Activated T-cell treated with anti-CD3 and anti-CD28 coated beads, Interleukin-2, amount 50 U/mL, for 72 hours (primary cell): ENCODE results near the gene FFAR3. TPM values are rescaled to one million over a fixed set of nuclear protein-coding genes. Genes with fewer than 3 reads are reported as not detected.
"Not testable (repeated sequence)": the region's sequence is repeated elsewhere in the genome, so short reads cannot be mapped to it uniquely, and the experiment has no call there.

Experiments
- ATAC-seq, 2 donors: fragments of 150-1000 bp; cut with Tn5 transposase; replicated peaks in 1 of 2; 2 replicates each; pipeline ENCODE4 v1.10.0; 2021; ENCODE audit warnings: moderate library complexity in 2 of 2, mild to moderate bottlenecking in 1 of 2
- DNase-seq, 2 donors: peaks; one replicate each; pipeline ENCODE4 v3.0.0; 2021 to 2022; ENCODE audit warnings: mixed read lengths in 1 of 2
- H3K27ac Mint-ChIP-seq: one replicate; pipeline ENCODE4 v1.8.0; 2022; ENCODE audit warnings: mild to moderate bottlenecking, moderate library complexity, mixed read lengths
- H3K27me3 Mint-ChIP-seq: one replicate; pipeline ENCODE4 v1.8.0; 2022; ENCODE audit warnings: low read depth, mixed read lengths
- H3K36me3 Mint-ChIP-seq, 2 donors: one replicate each; pipeline ENCODE4 v1.8.0; 2022; ENCODE audit warnings: mixed read lengths in 2 of 2, mild to moderate bottlenecking in 1 of 2; ENCODE audit not compliant: insufficient read depth in 2 of 2
- H3K4me1 Mint-ChIP-seq: one replicate; pipeline ENCODE4 v1.8.0; 2022; ENCODE audit warnings: low read depth, mixed read lengths
- H3K4me3 Mint-ChIP-seq, 2 donors: one replicate each; pipeline ENCODE4 v1.8.0; 2022; ENCODE audit warnings: mild to moderate bottlenecking in 2 of 2, mixed read lengths in 2 of 2, moderate library complexity in 2 of 2
- H3K9me3 Mint-ChIP-seq, 2 donors: one replicate each; pipeline ENCODE4 v1.8.0; 2022; ENCODE audit warnings: mixed read lengths in 2 of 2
- total RNA-seq, 2 donors: library from RNA; stranded (reverse); gene quantifications; one replicate each; pipeline ENCODE4 v1.2.3, GENCODE V29; 2022

The FFAR3 gene
- total RNA-seq, 2 donors from 2014 or later = 6.6 to 8.8 TPM

DNA sequence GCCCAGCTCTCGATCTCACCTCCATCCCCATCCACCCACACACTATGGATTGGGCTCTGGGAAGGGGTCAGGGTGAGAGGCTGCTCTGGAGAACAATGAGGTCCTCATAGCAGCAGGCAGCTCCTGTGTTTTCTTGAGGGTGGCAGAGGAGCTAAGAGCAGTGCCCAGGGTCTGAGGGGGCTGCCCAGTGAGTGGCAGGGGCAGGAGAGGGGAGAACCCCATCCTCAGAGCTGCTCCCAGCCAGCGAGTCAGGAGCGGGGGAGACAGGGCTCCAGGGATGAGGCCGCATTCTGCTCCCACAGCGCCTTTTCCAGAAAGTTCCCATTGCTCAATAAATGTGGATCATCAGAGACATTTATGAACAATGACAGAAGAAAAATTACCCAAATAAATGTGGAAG is 1.8 kb downstream of the FFAR3 start:
- not testable (repeated sequence) for ATAC-seq, H3K4me3 Mint-ChIP-seq, H3K27ac Mint-ChIP-seq, H3K9me3 Mint-ChIP-seq, DNase-seq, H3K36me3 Mint-ChIP-seq
- Mint-ChIP-seq H3K4me1 (peaks cover 16% of the 10 kb centered on the region), H3K27me3 (peaks cover 18% of the 10 kb centered on the region)

DNA sequence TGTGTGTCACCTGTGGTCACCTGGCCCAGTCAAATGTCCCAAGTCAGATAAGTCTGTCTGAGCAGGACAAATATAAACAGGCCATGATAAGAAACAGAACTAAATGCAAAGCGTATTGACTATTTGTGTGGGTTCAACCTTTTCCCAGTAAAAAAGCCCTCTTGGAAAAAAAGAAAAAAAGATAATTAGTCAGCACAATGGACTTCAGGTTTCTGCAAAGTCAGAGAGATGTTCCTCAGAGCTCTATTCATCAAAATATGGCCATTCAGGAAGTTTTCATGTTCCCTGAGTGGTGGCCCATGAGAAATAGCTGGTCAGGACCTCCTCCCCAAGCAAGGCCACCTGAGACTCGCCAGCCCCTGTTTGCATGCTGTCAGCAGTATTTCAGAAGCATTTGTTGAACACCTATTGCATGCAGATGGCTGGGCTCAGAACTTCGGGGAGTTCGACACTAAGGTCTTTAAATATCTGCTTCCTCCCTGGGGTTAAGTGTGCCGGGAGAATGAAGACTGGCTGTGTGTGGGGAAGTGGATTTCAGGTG is 2.7 kb downstream of the FFAR3 start:
- Mint-ChIP-seq H3K4me3 (no peak overlapping the region), H3K9me3 (no peaks in the 10 kb centered on the region), H3K36me3 (peaks cover 0 to 3% of the 10 kb centered on the region in 2 donors), H3K27me3 (peaks cover 21% of the 10 kb centered on the region), H3K27ac (no peak overlapping the region), H3K4me1 (peaks cover 13% of the 10 kb centered on the region)
- DNase-seq = no peak
- ATAC-seq = no peak

DNA sequence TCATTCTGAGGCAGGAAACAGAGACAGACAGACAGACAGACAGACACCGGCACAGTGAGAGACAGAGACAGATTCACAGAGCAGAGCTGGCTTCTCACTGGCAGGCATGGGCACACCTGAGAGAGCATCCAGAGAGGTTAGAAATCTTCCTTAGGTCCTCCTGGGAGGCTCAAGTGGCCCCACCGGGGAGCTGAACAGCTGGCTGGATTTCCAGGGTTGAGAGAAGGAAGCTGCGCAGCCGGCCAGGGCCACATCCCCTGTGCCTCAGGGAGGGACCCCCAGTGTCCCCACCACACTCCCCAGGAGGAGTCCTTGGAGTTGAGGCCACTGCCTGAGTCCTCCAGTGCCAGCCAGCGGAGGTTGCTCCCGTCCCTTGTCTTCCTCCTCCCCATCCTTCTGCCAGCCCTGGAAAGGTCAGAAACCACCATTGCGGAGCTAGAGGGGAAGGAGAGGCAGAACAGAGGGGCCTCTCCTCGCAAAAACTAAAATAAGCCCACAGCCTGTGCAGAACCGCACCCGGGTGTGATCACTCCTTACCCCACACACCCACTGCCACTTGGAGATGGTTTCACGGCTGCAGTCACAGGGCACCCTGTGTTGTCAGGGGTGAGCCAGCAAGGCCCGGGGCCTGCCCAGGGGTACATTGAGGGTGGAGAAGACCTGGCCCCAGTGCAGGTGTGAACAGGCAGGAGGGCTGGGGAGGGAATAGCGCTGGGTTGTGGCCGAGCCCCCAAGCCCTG is 4.2 kb downstream of the FFAR3 start:
- H3K4me1 Mint-ChIP-seq = peaks cover 10% of the 10 kb centered on the region
- peaks cover 0 to 3% of the 10 kb centered on the region in 2 donors for H3K36me3 Mint-ChIP-seq
- H3K27me3 Mint-ChIP-seq = peaks cover 31% of the 10 kb centered on the region
- ATAC-seq = no peak
- no peak for DNase-seq
- H3K4me3 Mint-ChIP-seq = no peak overlapping the region
- H3K27ac Mint-ChIP-seq = no peak overlapping the region
- no peaks in the 10 kb centered on the region for H3K9me3 Mint-ChIP-seq

DNA sequence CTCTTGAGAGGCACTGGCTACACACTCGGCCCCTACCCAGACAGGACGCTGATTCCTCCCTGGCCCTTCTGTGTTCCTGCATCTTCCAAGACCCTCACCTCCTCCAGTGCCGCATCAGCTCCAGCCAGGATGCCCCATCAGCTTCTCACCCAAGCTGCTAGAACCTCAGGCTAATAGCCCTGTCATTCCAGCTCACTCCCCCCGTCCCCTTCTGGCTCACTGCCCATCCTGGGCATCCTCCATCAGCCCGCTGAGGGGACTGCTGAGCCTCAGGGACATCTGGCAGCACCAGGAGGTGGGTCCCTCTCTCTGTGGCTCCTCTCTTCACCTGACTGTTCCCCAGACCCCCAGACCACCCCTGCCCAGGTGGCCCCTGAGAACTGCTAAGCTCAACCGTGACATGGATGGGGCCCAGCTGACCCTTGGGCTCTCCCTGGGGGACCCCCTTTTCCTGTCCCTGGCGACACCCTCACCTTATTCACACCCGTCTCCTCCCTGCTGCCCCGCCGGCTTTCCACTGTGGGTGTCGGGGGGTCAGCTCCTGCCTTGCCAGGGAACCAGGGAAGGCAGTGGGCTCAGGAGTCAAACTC is 4.8 kb downstream of the FFAR3 start:
- H3K4me1 Mint-ChIP-seq = peaks cover 6% of the 10 kb centered on the region
- no peaks in the 10 kb centered on the region for H3K9me3 Mint-ChIP-seq
- no peak overlapping the region for H3K27ac Mint-ChIP-seq
- DNase-seq (no peak), ATAC-seq (no peak)
- no peak overlapping the region for H3K4me3 Mint-ChIP-seq
- H3K27me3 Mint-ChIP-seq = peaks cover 38% of the 10 kb centered on the region
- peaks cover 0 to 2% of the 10 kb centered on the region in 2 donors for H3K36me3 Mint-ChIP-seq

DNA sequence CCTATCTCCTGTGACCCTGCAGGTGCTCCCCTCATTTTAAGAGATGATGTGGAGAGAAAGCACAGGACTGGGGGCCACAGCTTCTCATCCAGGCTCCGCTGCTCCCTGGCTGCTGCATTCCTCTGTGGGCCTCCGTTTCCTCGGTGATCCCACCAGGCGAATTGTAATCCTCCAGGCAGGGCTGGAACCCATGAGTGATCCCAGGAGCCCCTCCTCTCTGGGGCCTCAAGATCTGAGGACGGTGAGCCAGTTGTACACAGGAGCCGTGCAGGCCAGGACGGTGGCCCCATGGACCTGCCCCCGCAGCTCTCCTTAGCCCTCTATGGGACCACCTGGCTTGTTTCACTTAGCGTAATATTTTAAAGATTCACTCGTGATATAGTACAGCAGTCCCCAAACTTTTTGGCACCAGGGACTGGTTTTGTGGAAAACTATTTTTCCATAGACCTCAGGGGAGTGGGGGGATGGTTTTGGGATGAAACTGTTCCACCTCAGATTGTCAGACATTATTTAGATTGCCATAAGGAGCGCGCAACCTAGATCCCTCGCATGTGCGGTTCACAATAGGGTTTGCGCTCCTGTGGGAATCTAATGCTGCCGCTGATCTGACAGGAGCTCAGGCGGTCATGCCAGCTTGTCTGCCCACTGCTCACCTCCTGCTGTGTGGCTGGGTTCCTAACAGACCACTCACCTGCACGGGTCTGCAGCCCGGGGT is 5.6 kb downstream of the FFAR3 start:
- no peak overlapping the region for H3K27ac Mint-ChIP-seq
- H3K4me3 Mint-ChIP-seq = no peak overlapping the region
- no peak for ATAC-seq
- no peak for DNase-seq
- H3K36me3 Mint-ChIP-seq = no peaks in the 10 kb centered on the region
- no peaks in the 10 kb centered on the region for H3K9me3 Mint-ChIP-seq
- H3K27me3 Mint-ChIP-seq = peaks cover 46% of the 10 kb centered on the region
- H3K4me1 Mint-ChIP-seq = peaks cover 6% of the 10 kb centered on the region

DNA sequence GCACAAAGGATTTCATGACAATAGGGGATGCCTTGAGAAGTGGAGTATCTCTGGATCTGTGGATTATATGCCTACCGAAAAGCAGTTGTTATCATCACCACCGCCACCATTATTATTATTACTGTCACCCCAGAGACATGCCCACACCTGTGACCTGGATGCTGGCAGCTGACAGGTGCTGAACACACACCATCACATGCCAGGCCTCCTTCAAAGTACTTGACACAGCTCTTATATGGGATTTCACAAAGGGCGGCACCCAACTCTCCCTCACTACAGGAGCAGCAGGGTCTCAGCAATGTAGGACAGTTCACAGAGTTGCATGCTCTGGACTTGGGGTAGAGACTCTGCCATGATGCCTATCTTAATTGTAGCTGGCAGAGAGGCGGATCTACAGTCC is 7.0 kb downstream of the FFAR3 start:
- DNase-seq (no peak), ATAC-seq (no peak)
- Mint-ChIP-seq H3K9me3 (no peaks in the 10 kb centered on the region), H3K4me1 (peaks cover 6% of the 10 kb centered on the region), H3K27ac (no peak overlapping the region), H3K36me3 (no peaks in the 10 kb centered on the region), H3K4me3 (no peak overlapping the region), H3K27me3 (peaks cover 49% of the 10 kb centered on the region)

DNA sequence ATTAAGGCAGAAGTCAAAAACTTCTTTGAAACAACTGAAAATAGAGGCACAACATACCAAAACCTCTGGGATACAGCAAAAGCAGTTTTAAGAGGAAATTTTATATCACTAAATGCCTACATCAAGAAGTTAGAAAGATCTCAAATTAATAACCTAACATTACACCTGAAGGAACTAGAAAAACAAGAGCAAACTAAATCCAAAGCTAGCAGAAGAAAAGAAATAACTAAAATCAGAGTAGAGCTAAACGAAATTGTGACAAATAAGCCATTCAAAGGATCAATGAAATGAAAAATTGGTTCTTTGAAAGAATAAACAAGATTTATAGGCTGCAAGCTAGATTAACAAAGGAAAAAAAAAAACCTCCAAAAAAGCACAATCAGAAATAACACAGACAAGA is 10.1 kb downstream of the FFAR3 start:
- Mint-ChIP-seq H3K27ac (no peak overlapping the region), H3K4me3 (no peak overlapping the region), H3K27me3 (peaks cover 36% of the 10 kb centered on the region), H3K9me3 (no peaks in the 10 kb centered on the region), H3K36me3 (no peaks in the 10 kb centered on the region), H3K4me1 (peaks cover 6% of the 10 kb centered on the region)
- DNase-seq (no peak), ATAC-seq (no peak)

DNA sequence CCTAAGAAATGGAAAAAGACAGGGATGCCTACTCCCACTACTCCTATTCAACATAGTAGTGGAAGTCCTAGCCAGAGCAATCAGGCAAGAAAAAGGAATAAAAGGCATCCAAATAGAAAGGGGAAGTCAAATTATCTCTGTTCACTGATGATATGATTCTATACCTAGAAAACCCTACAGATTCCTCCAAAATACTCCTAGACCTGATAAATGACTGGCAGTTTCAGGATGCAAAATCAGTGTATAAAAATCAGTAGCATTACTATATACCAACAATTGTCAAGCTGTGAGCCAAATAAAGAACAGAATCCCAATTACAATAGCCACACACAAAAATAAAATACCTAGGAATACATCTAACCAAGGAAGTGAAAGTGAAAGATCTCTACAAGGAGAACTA is 11.3 kb downstream of the FFAR3 start:
- H3K36me3 Mint-ChIP-seq = no peaks in the 10 kb centered on the region
- no peak for ATAC-seq
- no peak for DNase-seq
- H3K4me1 Mint-ChIP-seq = peaks cover 9% of the 10 kb centered on the region
- H3K27ac Mint-ChIP-seq = no peak overlapping the region
- H3K27me3 Mint-ChIP-seq = peaks cover 35% of the 10 kb centered on the region
- no peak overlapping the region for H3K4me3 Mint-ChIP-seq
- H3K9me3 Mint-ChIP-seq = no peaks in the 10 kb centered on the region

DNA sequence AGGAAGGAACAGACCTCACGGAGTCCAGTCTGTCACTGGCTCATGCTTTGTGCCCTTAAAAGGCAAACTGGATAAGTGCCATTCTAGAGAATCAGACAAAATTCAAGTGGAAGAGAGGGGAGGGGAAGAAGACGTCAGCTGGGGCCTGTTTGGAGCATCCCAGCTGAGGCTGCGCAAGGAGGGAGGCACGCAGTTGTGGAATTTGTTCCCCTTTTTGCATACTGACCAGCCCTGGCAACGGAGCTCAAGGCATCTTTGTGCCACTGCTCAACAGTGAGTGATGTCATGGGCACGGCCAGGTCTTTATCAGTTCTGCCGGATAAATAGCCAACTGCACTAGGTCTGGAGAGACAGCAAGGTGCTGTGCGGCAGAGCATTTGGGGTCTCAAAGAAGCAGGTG is 12.5 kb downstream of the FFAR3 start, which contains the start of gene GPR42:
GPR42 (plus strand) TSS at position 347 of the 400 bp plus-strand sequence. CDS start 292 bp downstream, outside the sequence.
- Mint-ChIP-seq H3K4me3 (no peak within 1 kb of the TSS), H3K9me3 (no peaks in the 10 kb centered on the region), H3K27ac (no peak within 1 kb of the TSS), H3K36me3 (peaks cover 0 to 3% of the 10 kb centered on the region in 2 donors), H3K27me3 (peaks cover 38% of the 10 kb centered on the region), H3K4me1 (peaks cover 21% of the 10 kb centered on the region)
- DNase-seq = no peak
- ATAC-seq = no peak

DNA sequence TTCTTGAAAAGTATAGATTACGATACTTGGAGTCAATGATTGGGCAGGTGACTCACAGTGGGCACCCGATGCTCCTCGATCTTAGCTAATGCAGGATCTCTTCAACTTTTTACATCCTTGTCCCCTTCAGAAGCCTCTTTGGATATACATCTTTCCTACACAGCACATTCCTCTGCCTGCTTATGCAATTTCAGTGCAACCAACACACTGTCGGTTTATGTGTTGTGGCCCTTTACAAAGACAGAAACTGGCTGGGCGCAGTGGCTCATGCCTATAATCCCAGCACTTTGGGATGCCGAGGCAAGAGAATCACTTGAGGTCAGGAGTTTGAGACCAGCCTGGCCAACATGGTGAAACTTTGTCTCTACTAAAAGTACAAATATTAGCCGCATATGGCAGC is 15.2 kb downstream of the FFAR3 start:
- H3K27ac Mint-ChIP-seq = peak overlapping the region; percentile 81
- peaks cover 26% of the 10 kb centered on the region for H3K4me1 Mint-ChIP-seq

DNA sequence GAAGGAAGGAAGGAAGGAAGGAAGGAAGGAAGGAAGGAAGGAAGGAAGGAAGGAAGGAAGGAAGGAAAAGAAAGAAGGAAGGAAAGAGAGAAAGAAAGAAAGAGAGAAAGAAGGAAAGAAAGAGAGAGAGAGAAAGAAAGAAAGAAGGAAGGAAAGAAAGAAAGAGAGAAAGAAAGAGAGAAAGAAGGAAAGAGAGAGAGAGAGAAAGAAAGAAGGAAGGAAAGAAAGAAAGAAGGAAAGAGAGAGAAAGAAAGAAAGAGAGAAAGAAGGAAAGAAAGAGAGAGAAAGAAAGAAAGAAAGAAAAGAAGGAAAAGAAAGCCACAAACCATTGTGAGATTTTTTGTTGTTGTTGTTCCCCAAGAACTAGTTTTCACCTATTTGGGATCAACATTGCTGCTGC is 15.8 kb downstream of the FFAR3 start:
- Mint-ChIP-seq H3K27me3 (peaks cover 31% of the 10 kb centered on the region), H3K27ac (peak overlapping the region; percentile 97), H3K4me3 (peak overlapping the region in 1 of 2 donors; percentile 44), H3K4me1 (peaks cover 26% of the 10 kb centered on the region)
- not testable (repeated sequence) for H3K9me3 Mint-ChIP-seq, DNase-seq, H3K36me3 Mint-ChIP-seq, ATAC-seq

More for the DNA sequence above, 15.2 kb downstream of the FFAR3 start:
- H3K27me3 Mint-ChIP-seq = peaks cover 32% of the 10 kb centered on the region
- H3K4me3 Mint-ChIP-seq = no peak overlapping the region
- ATAC-seq (no peak), DNase-seq (no peak)
- peaks cover 0 to 2% of the 10 kb centered on the region in 2 donors for H3K9me3 Mint-ChIP-seq
- peaks cover 0 to 3% of the 10 kb centered on the region in 2 donors for H3K36me3 Mint-ChIP-seq

DNA sequence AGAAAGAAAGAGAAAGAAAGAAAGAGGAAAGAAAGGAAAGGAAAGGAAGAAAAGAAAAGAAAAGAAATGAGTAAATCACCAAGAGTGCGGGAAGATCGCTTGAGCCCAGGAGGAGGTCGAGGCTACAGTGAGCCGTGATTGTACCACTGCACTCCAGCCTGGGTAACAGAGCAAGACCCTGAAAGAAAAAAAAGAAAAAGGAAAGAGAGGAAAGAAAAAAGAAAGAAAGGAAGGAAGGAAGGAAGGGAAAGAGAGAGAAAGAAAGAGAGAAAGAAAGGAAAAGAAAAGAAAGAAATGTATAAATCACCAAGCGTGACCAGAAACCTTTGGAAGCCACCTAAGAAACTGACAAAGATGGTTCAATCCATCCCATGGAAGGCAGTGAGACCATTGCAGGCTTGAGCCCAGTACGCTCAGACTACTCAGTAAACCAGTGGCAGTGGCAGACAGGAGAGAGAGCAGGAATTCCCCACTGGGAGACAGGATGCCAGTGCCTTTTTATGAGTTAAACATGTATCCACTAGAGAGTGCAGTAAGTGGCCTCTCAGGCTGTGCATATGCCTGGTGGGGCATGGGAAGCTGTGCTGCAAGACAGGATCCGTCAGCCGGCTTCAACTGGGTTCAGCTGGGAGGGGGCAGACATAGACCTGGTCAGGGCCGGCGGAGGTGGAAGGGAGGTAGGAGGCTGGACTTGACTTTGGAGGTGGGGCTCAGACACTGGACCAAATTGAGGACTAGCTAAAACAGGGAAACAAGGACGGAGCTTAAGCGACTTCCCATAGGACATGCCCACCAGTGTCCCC is 17.4 kb downstream of the FFAR3 start:
- Mint-ChIP-seq H3K9me3 (peaks cover 0 to 2% of the 10 kb centered on the region in 2 donors), H3K4me1 (peaks cover 26% of the 10 kb centered on the region), H3K4me3 (peak overlapping the region in 1 of 2 donors; percentile 80), H3K36me3 (peaks cover 0 to 3% of the 10 kb centered on the region in 2 donors), H3K27me3 (peaks cover 39% of the 10 kb centered on the region), H3K27ac (peak overlapping the region; percentile 97)
- DNase-seq = no peak
- no peak for ATAC-seq
